ENCODE results near the gene ETS2.

GRCh38 chr21:38794978-38795377, 10.8 kb upstream of the ETS2 start:
- TF ChIP-seq CTCF (optimal IDR thresholded peaks at IDR 0.05 in 1 of 3, IDR thresholded peaks at IDR 0.05 in 1 of 3, conservative IDR thresholded peaks at IDR 0.05 in 1 of 3; ENCODE audit: extremely low read depth in 1 of 3, insufficient read depth in 2 of 3, low read length in 3 of 3), result no peak
- no peak for TF ChIP-seq EZH2 (IDR thresholded peaks at IDR 0.05; ENCODE audit: low read length)
